GM12874 (cell line): ENCODE data around the gene ZBTB20.

Source experiments
- CTCF ChIP-seq: IDR thresholded peaks from 2 replicates; pipeline ENCODE4 v1.5.1; 2011; ENCODE audit warnings: low read depth, mild to moderate bottlenecking, control low read depth, low read length, moderate library complexity; ENCODE audit not compliant: insufficient read depth

Gene ZBTB20

GRCh38 chr3:114685161-114685560 is 461.9 kb downstream of the ZBTB20 start:
- TF ChIP-seq CTCF = no peak

GRCh38 chr3:114680299-114680698 is 466.8 kb downstream of the ZBTB20 start:
- no peak for TF ChIP-seq CTCF

GRCh38 chr3:114675104-114675503 is 472.0 kb downstream of the ZBTB20 start:
- no peak for TF ChIP-seq CTCF

GRCh38 chr3:114674036-114674435 is 473.1 kb downstream of the ZBTB20 start:
- no peak for TF ChIP-seq CTCF

- TF ChIP-seq CTCF = no peak
Observed at GRCh38 chr3:114673481-114673880, 473.6 kb downstream of the ZBTB20 start.

GRCh38 chr3:114672692-114673447 is 474.2 kb downstream of the ZBTB20 start:
- TF ChIP-seq CTCF = no peak

GRCh38 chr3:114671741-114672510 is 475.2 kb downstream of the ZBTB20 start:
- no peak for TF ChIP-seq CTCF
